SK-N-MC (cell line): ENCODE measurements around the gene GTF3C1.

Source experiments
- DNase-seq: peaks from one replicate; pipeline ENCODE4 v3.0.0-alpha.2; 2011; ENCODE audit warnings: low read depth, low spot score
- H3K27ac ChIP-seq: fragments of 200-600 bp; sonication (generic); 2 replicates; pipeline ENCODE4 v1.5.1; 2016; ENCODE audit warnings: mixed run types
- H3K36me3 ChIP-seq: fragments of 200-600 bp; sonication (generic); 2 replicates; pipeline ENCODE4 v1.6.1; 2017; ENCODE audit warnings: antibody characterized with exemption, low read length, mixed read lengths; ENCODE audit not compliant: insufficient read depth
- H3K4me3 ChIP-seq: fragments of 200-600 bp; sonication (generic); 2 replicates; pipeline ENCODE4 v1.5.1; 2016
- H3K9ac ChIP-seq: fragments of 200-600 bp; sonication (generic); 2 replicates; pipeline ENCODE4 v1.8.0; 2017; ENCODE audit warnings: mixed run types, mixed read lengths; ENCODE audit not compliant: insufficient read length
- H3K9me3 ChIP-seq: fragments of 200-600 bp; sonication (generic); 2 replicates; pipeline ENCODE4 v1.6.1; 2017; ENCODE audit warnings: low read depth, mild to moderate bottlenecking, antibody characterized with exemption, low read length, moderate library complexity, mixed read lengths
- EZH2 ChIP-seq: fragments of 200-600 bp; sonication (generic); IDR thresholded peaks from one replicate; pipeline ENCODE4 v1.6.1; 2017; ENCODE audit warnings: antibody characterized with exemption
- FOXP2 ChIP-seq: optimal IDR thresholded peaks from 2 replicates; pipeline ENCODE3; 2011; ENCODE audit warnings: mild to moderate bottlenecking, moderate library complexity; ENCODE audit not compliant: insufficient read depth; ENCODE audit errors: extremely low read length, control extremely low read depth
- POLR2AphosphoS5 ChIP-seq: IDR thresholded peaks from 2 replicates; pipeline ENCODE4 v1.6.1; 2012; ENCODE audit warnings: mild to moderate bottlenecking, low read depth, low read length, borderline replicate concordance

Gene GTF3C1

GRCh38 chr16:27568077-27568476 lies 18.4 kb upstream of the GTF3C1 start:
- no peaks in the 10 kb centered on the region for H3K36me3 ChIP-seq
- H3K9me3 ChIP-seq, result no peaks in the 10 kb centered on the region
- no peak overlapping the region for H3K27ac ChIP-seq
- no peak for DNase-seq
- no peak overlapping the region for H3K4me3 ChIP-seq
- no peak overlapping the region for H3K9ac ChIP-seq
- no peak for TF ChIP-seq EZH2
- no peak for TF ChIP-seq FOXP2
- TF ChIP-seq POLR2AphosphoS5, result no peak

GRCh38 chr16:27566417-27566816 lies 16.7 kb upstream of the GTF3C1 start:
- Histone ChIP-seq H3K27ac (no peak overlapping the region), H3K9me3 (no peaks in the 10 kb centered on the region), H3K9ac (no peak overlapping the region), H3K36me3 (no peaks in the 10 kb centered on the region), H3K4me3 (no peak overlapping the region)
- no peak for DNase-seq
- TF ChIP-seq POLR2AphosphoS5, result no peak
- TF ChIP-seq EZH2, result no peak
- TF ChIP-seq FOXP2, result no peak

GRCh38 chr16:27564224-27564623 lies 14.5 kb upstream of the GTF3C1 start:
- H3K9ac ChIP-seq, result no peak overlapping the region
- H3K27ac ChIP-seq, result no peak overlapping the region
- H3K4me3 ChIP-seq, result no peak overlapping the region
- no peak for DNase-seq
- no peaks in the 10 kb centered on the region for H3K9me3 ChIP-seq
- no peaks in the 10 kb centered on the region for H3K36me3 ChIP-seq
- no peak for TF ChIP-seq POLR2AphosphoS5
- no peak for TF ChIP-seq FOXP2
- TF ChIP-seq EZH2, result no peak

- H3K27ac ChIP-seq, result no peak overlapping the region
- no peak overlapping the region for H3K4me3 ChIP-seq
- DNase-seq, result no peak
- TF ChIP-seq POLR2AphosphoS5, result no peak
- no peak for TF ChIP-seq EZH2
- no peak for TF ChIP-seq FOXP2
- no peaks in the 10 kb centered on the region for H3K36me3 ChIP-seq
- H3K9me3 ChIP-seq, result no peaks in the 10 kb centered on the region
- H3K9ac ChIP-seq, result no peak overlapping the region
These were observed 11.5 kb upstream of the GTF3C1 start for GRCh38 chr16:27561216-27561615.

- H3K36me3 ChIP-seq, result no peaks in the 10 kb centered on the region
- no peak overlapping the region for H3K27ac ChIP-seq
- H3K9ac ChIP-seq, result no peak overlapping the region
- H3K9me3 ChIP-seq, result no peaks in the 10 kb centered on the region
- no peak overlapping the region for H3K4me3 ChIP-seq
- DNase-seq, result no peak
- TF ChIP-seq EZH2 (no peak), POLR2AphosphoS5 (no peak), FOXP2 (no peak)
These were observed 9.2 kb upstream of the GTF3C1 start for GRCh38 chr16:27558932-27559331.

GRCh38 chr16:27558434-27558833 lies 8.7 kb upstream of the GTF3C1 start:
- H3K4me3 ChIP-seq, result no peak overlapping the region
- H3K9ac ChIP-seq, result no peak overlapping the region
- no peak for DNase-seq
- H3K9me3 ChIP-seq, result no peaks in the 10 kb centered on the region
- no peak overlapping the region for H3K27ac ChIP-seq
- no peaks in the 10 kb centered on the region for H3K36me3 ChIP-seq
- TF ChIP-seq EZH2 (no peak), FOXP2 (no peak), POLR2AphosphoS5 (no peak)

GRCh38 chr16:27556471-27556870 lies 6.8 kb upstream of the GTF3C1 start:
- Histone ChIP-seq H3K4me3 (no peak overlapping the region), H3K27ac (no peak overlapping the region), H3K36me3 (no peaks in the 10 kb centered on the region), H3K9ac (no peak overlapping the region), H3K9me3 (no peaks in the 10 kb centered on the region)
- no peak for DNase-seq
- TF ChIP-seq EZH2, result no peak
- no peak for TF ChIP-seq FOXP2
- no peak for TF ChIP-seq POLR2AphosphoS5

- Histone ChIP-seq H3K27ac (no peak overlapping the region), H3K4me3 (peak overlapping the region; percentile 96), H3K36me3 (no peaks in the 10 kb centered on the region; the same call in none of the 2 replicates), H3K9ac (peak overlapping the region; percentile 78), H3K9me3 (no peaks in the 10 kb centered on the region)
- DNase-seq, result no peak
- TF ChIP-seq FOXP2 (no peak), EZH2 (no peak), POLR2AphosphoS5 (no peak)
These were observed 1.3 kb upstream of the GTF3C1 start for GRCh38 chr16:27551036-27551435.

- Histone ChIP-seq H3K36me3 (peaks cover under 1% of the 10 kb centered on the region), H3K9ac (peak overlapping the region; percentile 78), H3K27ac (no peak overlapping the region), H3K4me3 (peak overlapping the region; percentile 96), H3K9me3 (no peaks in the 10 kb centered on the region)
- TF ChIP-seq POLR2AphosphoS5 (no peak), EZH2 (no peak), FOXP2 (no peak)
- DNase-seq, result no peak
These were observed 838 bp upstream of the GTF3C1 start for GRCh38 chr16:27550582-27550920.
